Astrocyte (in vitro differentiated cells and primary cell): Measurements from ENCODE around the gene AFF3. TPM values are rescaled to one million over a fixed set of nuclear protein-coding genes. Genes with fewer than 3 reads are reported as not detected.

Experiments used
- DNase-seq: peaks from one replicate; pipeline ENCODE4 v3.0.0-alpha.2; 2010; ENCODE audit warnings: low read depth
- FAIRE-seq: peaks from 2 replicates; lab custom pipeline; 2011; peaks lifted over from hg19 to GRCh38; lab: Jason Lieb, UNC
- H2AFZ ChIP-seq: 2 replicates; pipeline ENCODE4 v1.6.0; 2012; ENCODE audit warnings: low read depth, low read length, inconsistent platforms
- H3K27ac ChIP-seq: 2 replicates; pipeline ENCODE4 v1.5.1; 2011; ENCODE audit warnings: low read depth, low read length, inconsistent platforms
- H3K27me3 ChIP-seq: 2 replicates; pipeline ENCODE4 v1.6.0; 2011; ENCODE audit warnings: low read length, inconsistent platforms; ENCODE audit not compliant: insufficient read depth
- H3K36me3 ChIP-seq: 2 replicates; pipeline ENCODE4 v1.5.1; 2011; ENCODE audit warnings: low read length, inconsistent platforms; ENCODE audit not compliant: insufficient read depth
- H3K4me1 ChIP-seq: 2 replicates; pipeline ENCODE4 v1.5.1; 2011; ENCODE audit warnings: low read length, inconsistent platforms; ENCODE audit not compliant: insufficient read depth
- H3K4me2 ChIP-seq: 2 replicates; pipeline ENCODE4 v1.6.0; 2012; ENCODE audit warnings: low read length, inconsistent platforms
- H3K4me3 ChIP-seq: 2 replicates; pipeline ENCODE4 v1.5.1; 2011; ENCODE audit warnings: low read depth, mild to moderate bottlenecking, low read length, inconsistent platforms; ENCODE audit not compliant: insufficient read depth
- H3K79me2 ChIP-seq: 2 replicates; pipeline ENCODE4 v1.6.0; 2012; ENCODE audit warnings: mild to moderate bottlenecking, low read length, inconsistent platforms; ENCODE audit not compliant: insufficient read depth
- H3K9ac ChIP-seq: 2 replicates; pipeline ENCODE4 v1.6.0; 2012; ENCODE audit warnings: mild to moderate bottlenecking, low read length, inconsistent platforms
- H3K9me3 ChIP-seq: 2 replicates; pipeline ENCODE4 v1.5.1; 2012; ENCODE audit warnings: low read depth, mild to moderate bottlenecking, low read length, inconsistent platforms; ENCODE audit not compliant: insufficient read depth
- H4K20me1 ChIP-seq: 2 replicates; pipeline ENCODE4 v1.6.0; 2012; ENCODE audit warnings: low read length, inconsistent platforms; ENCODE audit not compliant: insufficient read depth
- H3K27ac Mint-ChIP-seq: one replicate; pipeline ENCODE4 v1.8.0; 2021; ENCODE audit warnings: mild to moderate bottlenecking, mixed read lengths; ENCODE audit not compliant: unreplicated experiment
- H3K27me3 Mint-ChIP-seq: one replicate; pipeline ENCODE4 v1.8.0; 2021; ENCODE audit warnings: low read depth, mixed read lengths; ENCODE audit not compliant: unreplicated experiment
- H3K36me3 Mint-ChIP-seq: one replicate; pipeline ENCODE4 v1.8.0; 2021; ENCODE audit warnings: low read depth, mixed read lengths; ENCODE audit not compliant: unreplicated experiment
- H3K4me1 Mint-ChIP-seq: one replicate; pipeline ENCODE4 v1.8.0; 2021; ENCODE audit warnings: low read depth, mixed read lengths; ENCODE audit not compliant: unreplicated experiment
- H3K4me3 Mint-ChIP-seq: one replicate; pipeline ENCODE4 v1.8.0; 2021; ENCODE audit warnings: mild to moderate bottlenecking, moderate library complexity, mixed read lengths; ENCODE audit not compliant: unreplicated experiment
- H3K9me3 Mint-ChIP-seq: one replicate; pipeline ENCODE4 v1.8.0; 2021; ENCODE audit warnings: mild to moderate bottlenecking, mixed read lengths; ENCODE audit not compliant: unreplicated experiment
- CTCF ChIP-seq: IDR thresholded peaks from 2 replicates; pipeline ENCODE4 v1.5.1; 2011; ENCODE audit warnings: low read depth, mild to moderate bottlenecking, inconsistent platforms, low read length, moderate library complexity; ENCODE audit not compliant: insufficient read depth
- EZH2 ChIP-seq: IDR thresholded peaks from 2 replicates; pipeline ENCODE4 v1.6.1; 2012; ENCODE audit warnings: mild to moderate bottlenecking, low read length, inconsistent platforms; ENCODE audit not compliant: insufficient read depth
- total RNA-seq: library from RNA; stranded (reverse); gene quantifications from 2 replicates; pipeline ENCODE4 v1.2.1, GENCODE V29; 2021

The AFF3 gene
- total RNA-seq, 1 donor from 2014 or later = 14.7 TPM

- FAIRE-seq = no peak
- no peaks in the 10 kb centered on the region for H3K36me3 Mint-ChIP-seq
Measured at GRCh38 chr2:100166701-100167100, 24.3 kb upstream of the AFF3 start.

GRCh38 chr2:100163605-100164004 lies 21.2 kb upstream of the AFF3 start:
- H3K9me3 ChIP-seq = no peaks in the 10 kb centered on the region
- H3K27ac ChIP-seq = no peak overlapping the region
- H3K4me3 ChIP-seq = no peak overlapping the region
- no peak for DNase-seq
- H3K27me3 ChIP-seq = no peaks in the 10 kb centered on the region
- Mint-ChIP-seq H3K4me3 (no peak overlapping the region), H3K27me3 (peaks cover 9% of the 10 kb centered on the region), H3K4me1 (no peaks in the 10 kb centered on the region), H3K9me3 (peaks cover 4% of the 10 kb centered on the region), H3K27ac (no peak overlapping the region), H3K36me3 (no peaks in the 10 kb centered on the region)
- TF ChIP-seq EZH2 (no peak), CTCF (no peak)
- no peaks in the 10 kb centered on the region for H3K4me1 ChIP-seq
- H3K9ac ChIP-seq = no peak overlapping the region
- H2AFZ ChIP-seq = no peak overlapping the region
- no peak for FAIRE-seq
- no peaks in the 10 kb centered on the region for H3K36me3 ChIP-seq
- H4K20me1 ChIP-seq = no peaks in the 10 kb centered on the region
- no peak overlapping the region for H3K4me2 ChIP-seq
- H3K79me2 ChIP-seq = no peaks in the 10 kb centered on the region

More at GRCh38 chr2:100166701-100167100, 24.3 kb upstream of the AFF3 start:
- Mint-ChIP-seq H3K4me1 (no peaks in the 10 kb centered on the region), H3K27me3 (no peaks in the 10 kb centered on the region), H3K9me3 (peaks cover 2% of the 10 kb centered on the region), H3K4me3 (no peak overlapping the region), H3K27ac (no peak overlapping the region)
- Histone ChIP-seq H3K9me3 (no peaks in the 10 kb centered on the region), H3K27ac (no peak overlapping the region), H3K4me1 (no peaks in the 10 kb centered on the region), H3K79me2 (no peaks in the 10 kb centered on the region), H3K4me2 (no peak overlapping the region), H2AFZ (no peak overlapping the region), H4K20me1 (no peaks in the 10 kb centered on the region), H3K4me3 (no peak overlapping the region), H3K27me3 (no peaks in the 10 kb centered on the region), H3K36me3 (no peaks in the 10 kb centered on the region), H3K9ac (no peak overlapping the region)
- no peak for TF ChIP-seq EZH2
- TF ChIP-seq CTCF = no peak
- no peak for DNase-seq

DNA sequence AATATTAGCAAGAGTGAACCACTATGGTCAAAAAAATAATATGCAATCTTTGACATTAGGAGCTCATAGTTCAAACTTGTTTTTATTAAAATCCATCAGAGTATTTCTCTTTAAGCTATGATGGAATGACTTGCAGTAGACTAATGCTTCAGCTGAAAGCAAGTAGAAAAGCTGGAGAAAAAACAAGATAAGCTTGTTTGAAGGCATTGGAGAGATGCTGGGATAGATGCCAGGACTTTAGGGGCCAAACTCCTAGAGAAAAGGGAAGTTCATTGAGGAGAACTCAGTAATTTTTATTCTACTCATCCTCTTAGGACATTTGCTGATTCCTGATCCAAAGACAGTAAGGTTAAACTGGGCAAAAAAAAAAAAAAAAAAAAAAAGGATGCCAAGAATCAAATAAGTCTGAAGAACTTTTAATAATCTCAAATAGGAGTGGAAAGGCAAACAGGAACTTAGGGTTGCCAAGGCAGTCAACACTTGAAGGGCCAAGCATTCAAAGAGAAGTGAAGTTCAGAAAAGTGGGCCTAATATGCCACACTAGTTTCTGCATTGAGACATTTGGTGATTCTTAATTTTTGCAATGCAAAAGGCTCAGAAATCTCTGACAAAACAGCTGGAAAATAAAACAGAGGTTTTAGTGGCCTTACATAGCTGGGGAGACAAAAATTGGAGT lies 19.7 kb upstream of the AFF3 start:
- Mint-ChIP-seq H3K9me3 (peaks cover 7% of the 10 kb centered on the region), H3K36me3 (no peaks in the 10 kb centered on the region), H3K27me3 (peaks cover 9% of the 10 kb centered on the region), H3K4me1 (no peaks in the 10 kb centered on the region), H3K27ac (no peak overlapping the region), H3K4me3 (no peak overlapping the region)
- Histone ChIP-seq H4K20me1 (no peaks in the 10 kb centered on the region), H3K27me3 (no peaks in the 10 kb centered on the region), H3K79me2 (no peaks in the 10 kb centered on the region), H2AFZ (no peak overlapping the region), H3K27ac (no peak overlapping the region), H3K9ac (no peak overlapping the region), H3K4me3 (no peak overlapping the region), H3K36me3 (no peaks in the 10 kb centered on the region), H3K9me3 (no peaks in the 10 kb centered on the region), H3K4me1 (no peaks in the 10 kb centered on the region), H3K4me2 (no peak overlapping the region)
- TF ChIP-seq EZH2 (no peak), CTCF (no peak)
- no peak for DNase-seq
- FAIRE-seq = no peak
